IMR-90 (cell line): Measurements from ENCODE around the gene EHD4. TPM values are rescaled to one million over a fixed set of nuclear protein-coding genes. Genes with fewer than 3 reads are reported as not detected.

Experiments used
- ATAC-seq: fragments of 200-7000 bp; cut with Tn5 transposase; 2 replicates; pipeline ENCODE4 v1.9.1; 2020; ENCODE audit warnings: low read depth, mild to moderate bottlenecking, moderate library complexity
- BruUV-seq: library from RNA; stranded (reverse); fragments of 400-500 nt; replicated peaks from 2 replicates; lab custom pipeline; 2021; lab: Mats Ljungman, UMichigan
- CTCF ChIA-PET: fragments of 300-600 bp; formaldehyde crosslinking; extraction: SDS; loops from one replicate; lab custom pipeline; 2021; ENCODE audit warnings: antibody characterized with exemption; lab: Yijun Ruan, JAX
- POLR2A ChIA-PET: fragments of 300-600 bp; sonication (Branson Sonifier 250); formaldehyde crosslinking; loops from one replicate; lab custom pipeline; 2022; ENCODE audit warnings: antibody characterized with exemption; ENCODE audit not compliant: unreplicated experiment; lab: Charles Lee
- DNase-seq: peaks from one replicate; pipeline ENCODE4 v3.0.0; 2013
- H2AFZ ChIP-seq: replicated peaks from 2 replicates; pipeline ENCODE3; 2013; ENCODE audit warnings: low read length, mild to moderate bottlenecking; ENCODE audit not compliant: poor library complexity
- H2AK5ac ChIP-seq: 2 replicates; pipeline ENCODE4 v1.6.1; 2013; ENCODE audit warnings: low read depth, low read length, inconsistent platforms
- H2AK9ac ChIP-seq: replicated peaks from 2 replicates; pipeline ENCODE3; 2013; ENCODE audit warnings: mild to moderate bottlenecking, low read depth, low read length, moderate library complexity; ENCODE audit not compliant: poor library complexity
- H2BK120ac ChIP-seq: 2 replicates; pipeline ENCODE4 v1.6.1; 2013; ENCODE audit warnings: low read depth, low read length, inconsistent platforms
- H2BK15ac ChIP-seq: 3 replicates; pipeline ENCODE4 v1.6.1; 2013; ENCODE audit warnings: low read depth, low read length, inconsistent platforms
- H2BK20ac ChIP-seq: 2 replicates; pipeline ENCODE4 v1.6.1; 2013; ENCODE audit warnings: low read depth, mild to moderate bottlenecking, inconsistent platforms, low read length, moderate library complexity
- H2BK5ac ChIP-seq: 2 replicates; pipeline ENCODE4 v1.6.1; 2013; ENCODE audit warnings: mild to moderate bottlenecking, low read depth, low read length, inconsistent platforms; ENCODE audit not compliant: poor library complexity, severe bottlenecking
- H3K14ac ChIP-seq: replicated peaks from 2 replicates; pipeline ENCODE4 v1.6.1; 2013; ENCODE audit warnings: low read depth, low read length, inconsistent platforms
- H3K18ac ChIP-seq: 2 replicates; pipeline ENCODE4 v1.6.1; 2013; ENCODE audit warnings: low read depth, low read length, control low read depth
- H3K23ac ChIP-seq: 2 replicates; pipeline ENCODE4 v1.6.1; 2013; ENCODE audit warnings: low read depth, low read length, inconsistent platforms
- H3K27ac ChIP-seq: 2 replicates; pipeline ENCODE4 v1.5.1; 2013; ENCODE audit warnings: mild to moderate bottlenecking, control low read depth, low read length; ENCODE audit not compliant: insufficient read depth
- H3K27me3 ChIP-seq: 2 replicates; pipeline ENCODE4 v1.6.1; 2013; ENCODE audit warnings: low read length; ENCODE audit not compliant: control insufficient read depth, insufficient read depth
- H3K36me3 ChIP-seq: 2 replicates; pipeline ENCODE4 v1.6.1; 2013; ENCODE audit warnings: low read length, mixed read lengths; ENCODE audit not compliant: control insufficient read depth, insufficient read depth
- H3K4ac ChIP-seq: 2 replicates; pipeline ENCODE4 v1.6.1; 2013; ENCODE audit warnings: low read depth, low read length, inconsistent platforms
- H3K4me1 ChIP-seq: 2 replicates; pipeline ENCODE4 v1.6.1; 2013; ENCODE audit warnings: low read length, mixed read lengths; ENCODE audit not compliant: control insufficient read depth, insufficient read depth
- H3K4me2 ChIP-seq: 2 replicates; pipeline ENCODE4 v1.6.1; 2013; ENCODE audit warnings: low read depth, mild to moderate bottlenecking, control low read depth, low read length, moderate library complexity
- H3K4me3 ChIP-seq: 2 replicates; pipeline ENCODE4 v1.5.1; 2013; ENCODE audit warnings: low read depth, mild to moderate bottlenecking, control low read depth, low read length, moderate library complexity; ENCODE audit not compliant: insufficient read depth
- H3K56ac ChIP-seq: 2 replicates; pipeline ENCODE4 v1.6.1; 2013; ENCODE audit warnings: low read length, inconsistent platforms; ENCODE audit not compliant: insufficient read depth; ENCODE audit errors: extremely low read depth
- H3K79me1 ChIP-seq, 2 experiments: 2 replicates each; pipeline ENCODE4 v1.6.1; 2013; ENCODE audit warnings: low read length in 2 of 2, inconsistent platforms in 1 of 2, low read depth in 1 of 2
- H3K9ac ChIP-seq: 2 replicates; pipeline ENCODE4 v1.6.1; 2013; ENCODE audit warnings: low read depth, low read length, control low read depth
- H3K9me1 ChIP-seq: 2 replicates; pipeline ENCODE4 v1.6.1; 2013; ENCODE audit warnings: low read length, inconsistent platforms; ENCODE audit not compliant: insufficient read depth
- H3K9me3 ChIP-seq: 2 replicates; pipeline ENCODE4 v1.6.1; 2013; ENCODE audit warnings: low read length; ENCODE audit not compliant: control insufficient read depth, insufficient read depth
- H4K20me1 ChIP-seq: 2 replicates; pipeline ENCODE4 v1.6.1; 2013; ENCODE audit warnings: low read length, inconsistent platforms; ENCODE audit not compliant: insufficient read depth
- H4K5ac ChIP-seq: 2 replicates; pipeline ENCODE4 v1.6.1; 2013; ENCODE audit warnings: mild to moderate bottlenecking, low read depth, low read length, control low read depth
- H4K8ac ChIP-seq, 2 experiments: 2 replicates each; pipeline ENCODE4 v1.6.1; 2013; ENCODE audit warnings: low read depth in 2 of 2, low read length in 2 of 2, control low read depth in 1 of 2, inconsistent platforms in 1 of 2
- H4K91ac ChIP-seq: 2 replicates; pipeline ENCODE4 v1.6.1; 2013; ENCODE audit warnings: low read depth, low read length, inconsistent platforms; ENCODE audit not compliant: insufficient read depth
- BHLHE40 ChIP-seq: fragments of 150-350 bp; IDR thresholded peaks from 2 replicates; pipeline ENCODE4 v1.6.1; 2016; ENCODE audit warnings: mild to moderate bottlenecking, low read depth, low read length
- CEBPB ChIP-seq: IDR thresholded peaks from 2 replicates; pipeline ENCODE4 v1.6.1; 2012; ENCODE audit warnings: low read depth, low read length, improper control_type of control experiment
- CHD1 ChIP-seq: IDR thresholded peaks from 2 replicates; pipeline ENCODE4 v1.6.1; 2012; ENCODE audit warnings: low read depth, low read length, improper control_type of control experiment
- CTCF ChIP-seq: conservative IDR thresholded peaks from 2 replicates; pipeline ENCODE4 v1.5.1; 2012; ENCODE audit warnings: mild to moderate bottlenecking, low read depth, low read length, improper control_type of control experiment
- ELK1 ChIP-seq: fragments of 150-350 bp; IDR thresholded peaks from 2 replicates; pipeline ENCODE4 v1.6.1; 2016; ENCODE audit warnings: low read depth, mild to moderate bottlenecking, low read length, moderate library complexity, borderline replicate concordance
- FOS ChIP-seq: fragments of 150-350 bp; IDR thresholded peaks from 2 replicates; pipeline ENCODE4 v1.6.1; 2016; ENCODE audit warnings: low read depth, low read length
- MAFK ChIP-seq: IDR thresholded peaks from 2 replicates; pipeline ENCODE4 v1.6.1; 2012; ENCODE audit warnings: low read depth, low read length, improper control_type of control experiment
- MAZ ChIP-seq: IDR thresholded peaks from 2 replicates; pipeline ENCODE4 v1.6.1; 2012; ENCODE audit warnings: low read depth, mild to moderate bottlenecking, low read length, improper control_type of control experiment, moderate library complexity, borderline replicate concordance
- MXI1 ChIP-seq: IDR thresholded peaks from 2 replicates; pipeline ENCODE4 v1.6.1; 2012; ENCODE audit warnings: low read depth, mild to moderate bottlenecking, low read length, moderate library complexity, borderline replicate concordance
- NFE2L2 ChIP-seq: fragments of 150-350 bp; IDR thresholded peaks from 2 replicates; pipeline ENCODE4 v1.6.1; 2016; ENCODE audit warnings: low read depth, mild to moderate bottlenecking, low read length
- POLR2A ChIP-seq: IDR thresholded peaks from 2 replicates; pipeline ENCODE4 v1.6.1; 2012; ENCODE audit warnings: mild to moderate bottlenecking, low read depth, low read length
- RFX5 ChIP-seq: IDR thresholded peaks from 2 replicates; pipeline ENCODE4 v1.8.0; 2012; ENCODE audit warnings: low read depth, mild to moderate bottlenecking, low read length, moderate library complexity
- SMC3 ChIP-seq: fragments of 150-350 bp; IDR thresholded peaks from 2 replicates; pipeline ENCODE4 v1.6.1; 2016; ENCODE audit warnings: low read depth, mild to moderate bottlenecking, antibody characterized with exemption, low read length, moderate library complexity
- USF2 ChIP-seq: fragments of 150-350 bp; IDR thresholded peaks from 2 replicates; pipeline ENCODE4 v1.6.1; 2017; ENCODE audit warnings: mild to moderate bottlenecking, antibody characterized with exemption, low read length, low read depth
- WGBS, 2 experiments: methylation state at CpG; one replicate each; pipeline versions ENCODE4 v1.1.5 to v1.1.7; 2013; ENCODE audit warnings: missing lambda C conversion rate in 2 of 2; ENCODE audit not compliant: insufficient read length in 1 of 2; ENCODE audit errors: extremely low coverage in 2 of 2; 5-methylcytosine and 5-hydroxymethylcytosine counted together
- dilution Hi-C: fragments of 300-500 bp; cut with HindIII; formaldehyde crosslinking; loops from one replicate; pipeline ENCODE4 v1.14.3; 2018; ENCODE audit warnings: low sequenced_read_pairs; ENCODE audit not compliant: unreplicated experiment
- in situ Hi-C: fragments of 300-500 bp; cut with MboI; formaldehyde crosslinking; loops from 3 replicates; pipeline ENCODE4 v1.14.3; 2019; ENCODE audit warnings: low sequenced_read_pairs, inconsistent platforms, mixed read lengths
- intact Hi-C: fragments of 100-400 bp; cut with micrococcal nuclease; formaldehyde crosslinking; loops from 2 replicates; pipeline ENCODE4 v1.10.0; 2022
- polyA plus RNA-seq, 3 experiments: library from polyadenylated mRNA; depleted of rRNA; stranded (reverse); fragments of >200 nt; gene quantifications; 2 replicates each; pipeline ENCODE4 v1.2.3, GENCODE V29; 2012; ENCODE audit warnings: low replicate concordance in 1 of 3
- total RNA-seq: library from RNA; depleted of rRNA; stranded (reverse); fragments of >200 nt; gene quantifications from 2 replicates; pipeline ENCODE4 v1.2.3, GENCODE V29; 2012

EHD4 gene
- total and polyA plus RNA-seq, 2 of the 4 experiments (the other 2 are of a cell fraction), result 21.0 to 29.0 TPM

- ATAC-seq, result no peak
- WGBS, 2 experiments, result 78% methylated on average over 8 of the region's 11 CpGs; no CpG with 5 or more reads in 1 of the 2 experiments
- peak overlapping the region; percentile 77 for H3K14ac ChIP-seq
- peak overlapping the region; percentile 93 for H3K4ac ChIP-seq
- TF ChIP-seq BHLHE40 (no peak), MAFK (no peak), CTCF (no peak), NFE2L2 (no peak), CEBPB (no peak), MAZ (no peak), MXI1 (no peak), FOS (no peak), CHD1 (no peak), POLR2A (no peak), RFX5 (no peak), SMC3 (no peak), ELK1 (no peak), USF2 (no peak)
- in situ Hi-C loops, result no loop called here
- DNase-seq, result no peak
- H4K8ac ChIP-seq, result peak overlapping the region; percentile 38 to 93; a peak in 3 of 4 replicates
- H2AK5ac ChIP-seq, result peak overlapping the region; percentile 99
- ChIA-PET CTCF (no interaction called here), POLR2A (no interaction called here)
- H3K9me1 ChIP-seq, result peaks cover 50% of the 10 kb centered on the region
- peaks cover 51% of the 10 kb centered on the region for H3K4me1 ChIP-seq
- no peak overlapping the region for H3K4me2 ChIP-seq
- H3K27ac ChIP-seq, result no peak overlapping the region
- peak overlapping the region; percentile 98 for H2BK20ac ChIP-seq
- no TSS peak for BruUV-seq
- H3K56ac ChIP-seq, result no peak overlapping the region
- H3K4me3 ChIP-seq, result no peak overlapping the region
- no peaks in the 10 kb centered on the region for H3K36me3 ChIP-seq
- H2AK9ac ChIP-seq, result peak overlapping the region; percentile 67
- H3K23ac ChIP-seq, result peak overlapping the region; percentile 78
- H2BK5ac ChIP-seq, result peak overlapping the region; percentile 45
- no peaks in the 10 kb centered on the region for H3K27me3 ChIP-seq
- peak overlapping the region; percentile 90; the same call in 2 of the 3 replicates for H2BK15ac ChIP-seq
- H4K5ac ChIP-seq, result no peak overlapping the region
- H4K91ac ChIP-seq, result peak overlapping the region; percentile 97
- peaks cover 49 to 85% of the 10 kb centered on the region in 2 experiments for H3K79me1 ChIP-seq
- H3K9ac ChIP-seq, result no peak overlapping the region
- no peaks in the 10 kb centered on the region for H4K20me1 ChIP-seq
- intact Hi-C loops, result no loop called here
- peak overlapping the region; percentile 92 for H2BK120ac ChIP-seq
- no peak overlapping the region for H3K18ac ChIP-seq
- dilution Hi-C loops, result no loop called here
- no peak overlapping the region for H2AFZ ChIP-seq
- H3K9me3 ChIP-seq, result no peaks in the 10 kb centered on the region
These were observed 26.6 kb downstream of the EHD4 start for GRCh38 chr15:41945731-41946130.
